ENCODE data around the gene CDH10.
A peak's percentile ranks its signal among the peaks of the same experiment; 100 is the strongest.

Gene CDH10

GRCh38 chr5:24595329-24595728 is 49.4 kb downstream of the CDH10 start:
- DNase-seq, result no peak

DNA sequence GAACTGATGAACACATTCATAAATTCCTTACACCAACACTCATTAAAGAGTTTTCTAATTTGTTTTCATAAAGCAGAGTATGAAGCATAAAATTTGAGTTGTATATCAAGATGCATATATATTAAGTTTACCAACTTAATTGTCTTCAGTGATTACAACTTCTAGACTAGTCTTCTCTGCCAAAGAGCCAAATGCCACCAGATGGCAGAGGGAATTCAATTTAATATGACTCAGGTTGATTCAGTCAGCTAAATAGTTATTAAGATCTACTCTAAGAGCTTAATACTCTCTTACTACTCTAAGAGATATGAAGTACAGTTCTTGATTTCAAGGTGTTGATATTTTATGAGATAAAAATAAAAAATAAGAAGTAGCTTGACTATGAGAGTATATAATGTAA is 53.4 kb downstream of the CDH10 start:
- peak; percentile 7 to 63 for DNase-seq

GRCh38 chr5:24589566-24589965 is 55.2 kb downstream of the CDH10 start:
- no peak for DNase-seq

DNA sequence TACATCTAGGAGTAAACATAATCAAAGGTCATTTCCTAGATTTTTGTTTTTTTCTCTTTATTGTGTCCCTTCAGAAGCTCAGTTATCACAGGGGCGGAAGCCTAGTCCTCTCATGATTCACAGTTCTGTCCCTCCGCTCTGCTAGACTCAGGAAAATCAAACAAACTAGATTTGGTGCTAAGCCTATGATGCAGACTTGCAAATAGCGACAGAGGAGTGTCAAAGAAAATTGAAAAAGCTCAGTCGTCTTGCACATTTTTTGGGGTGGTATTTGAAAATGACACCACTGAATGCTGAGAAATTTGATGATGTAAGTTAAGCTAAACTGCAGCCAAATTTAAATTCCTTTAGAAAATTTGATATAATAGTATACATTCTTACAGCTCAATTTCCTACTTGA is 59.0 kb downstream of the CDH10 start:
- no peak for DNase-seq

DNA sequence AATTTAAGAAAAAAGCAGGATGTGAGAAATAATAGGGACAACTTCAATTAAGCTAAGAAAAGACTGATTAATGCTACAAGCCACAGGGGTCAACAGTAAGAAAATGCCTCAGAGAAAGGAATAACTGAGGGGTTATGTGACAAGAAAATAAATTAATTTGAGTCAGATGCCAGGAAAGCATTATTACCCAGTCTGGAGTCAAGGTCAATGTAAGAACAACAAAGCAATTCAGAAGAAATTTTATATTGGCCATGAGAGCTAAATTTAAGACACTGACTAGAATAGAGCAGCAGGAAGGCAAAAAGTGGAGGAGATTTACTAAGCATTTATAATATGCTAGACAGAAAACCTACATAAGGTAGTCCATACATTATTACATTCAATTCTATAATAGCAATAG is 73.5 kb downstream of the CDH10 start:
- DNase-seq, result no peak

DNA sequence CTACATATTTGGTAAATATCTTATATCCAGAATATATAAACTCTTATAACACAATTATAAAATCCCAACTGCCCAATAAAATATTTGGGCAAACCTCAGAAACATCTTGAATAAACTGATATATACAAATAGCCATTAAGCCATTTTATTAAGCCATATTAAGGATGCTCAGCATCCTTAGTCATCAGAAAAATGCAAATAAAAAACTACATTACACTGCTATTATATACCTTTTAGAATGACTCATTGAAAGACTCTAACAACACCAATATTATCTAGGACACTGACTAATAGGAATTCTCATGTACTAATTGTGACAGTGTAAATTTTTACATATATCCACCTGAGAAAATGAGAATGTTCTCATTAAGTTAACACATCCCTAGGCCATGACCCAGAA is 77.8 kb downstream of the CDH10 start:
- DNase-seq, result no peak

DNA sequence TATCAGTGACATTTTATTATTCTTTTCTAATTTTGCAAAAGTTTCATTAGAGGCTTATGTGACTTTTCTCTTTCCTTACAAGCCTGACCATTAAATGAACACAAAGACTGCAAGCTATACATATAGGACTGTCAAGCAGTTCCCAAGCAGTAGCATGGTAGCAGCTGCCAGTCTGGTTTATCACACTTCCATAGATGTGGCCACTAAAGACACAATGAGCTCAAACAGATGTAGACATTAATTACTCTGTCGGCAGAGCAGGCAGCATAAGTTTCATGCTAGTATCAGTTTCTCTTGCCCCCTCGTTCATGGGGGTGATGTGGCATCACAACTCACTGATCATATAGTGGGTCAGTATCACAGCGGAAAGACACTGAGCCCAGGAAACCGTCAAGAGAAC is 89.5 kb downstream of the CDH10 start:
- no peak for DNase-seq

- DNase-seq, result no peak
Measured at GRCh38 chr5:24547132-24547531, 97.6 kb downstream of the CDH10 start.

DNA sequence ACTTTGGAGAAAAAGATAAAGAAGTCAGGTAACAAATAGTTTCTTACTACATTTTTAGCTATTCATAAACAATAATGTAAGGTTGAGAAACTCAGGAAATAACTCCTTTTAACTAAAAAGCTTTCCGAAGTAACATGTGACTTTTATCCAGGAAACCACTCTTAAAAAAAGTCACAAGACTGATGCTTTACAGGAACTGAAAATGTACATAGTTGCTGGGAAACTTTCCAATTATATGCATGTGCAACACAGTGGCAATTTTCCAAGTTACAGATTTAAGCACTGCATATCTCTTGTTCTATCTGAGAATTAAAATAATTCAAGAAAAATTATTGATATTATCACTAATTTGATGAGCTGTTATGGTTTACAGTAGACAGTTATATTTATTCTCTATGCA is 105.2 kb downstream of the CDH10 start:
- peak in 1 of 2 experiments; percentile 77 for DNase-seq

- no peak for DNase-seq
Measured at GRCh38 chr5:24538346-24538745, 106.4 kb downstream of the CDH10 start.

- DNase-seq, result peak; percentile 28 to 35
Measured at GRCh38 chr5:24535646-24536045, 109.1 kb downstream of the CDH10 start.

DNA sequence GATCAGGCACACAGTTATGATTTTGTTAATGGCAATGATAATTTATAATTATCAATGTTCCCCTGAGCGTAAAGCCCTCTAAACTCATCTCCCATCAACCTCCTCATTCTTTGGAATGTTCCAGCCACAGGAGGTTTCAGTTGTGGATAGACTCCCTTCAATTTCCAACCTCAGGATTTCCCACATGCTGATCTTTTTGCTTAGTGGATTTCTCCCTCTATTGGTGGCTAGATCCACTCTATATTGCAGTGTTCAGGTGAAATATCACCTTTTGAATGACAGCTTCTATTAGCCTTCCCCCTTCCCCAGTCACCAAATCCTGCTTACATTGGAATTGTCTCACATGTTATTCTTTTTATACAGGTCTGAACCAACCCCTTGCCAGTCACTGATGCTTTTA is 113.9 kb downstream of the CDH10 start:
- no peak for DNase-seq

- DNase-seq, result no peak
Measured at GRCh38 chr5:24525414-24525813, 119.4 kb downstream of the CDH10 start.

- DNase-seq, result no peak
Measured at GRCh38 chr5:24512423-24512822, 132.4 kb downstream of the CDH10 start.

- DNase-seq, result no peak
Measured at GRCh38 chr5:24510523-24510988, 134.2 kb downstream of the CDH10 start.

- DNase-seq, result no peak
Measured at GRCh38 chr5:24509943-24510342, 134.8 kb downstream of the CDH10 start.

DNA sequence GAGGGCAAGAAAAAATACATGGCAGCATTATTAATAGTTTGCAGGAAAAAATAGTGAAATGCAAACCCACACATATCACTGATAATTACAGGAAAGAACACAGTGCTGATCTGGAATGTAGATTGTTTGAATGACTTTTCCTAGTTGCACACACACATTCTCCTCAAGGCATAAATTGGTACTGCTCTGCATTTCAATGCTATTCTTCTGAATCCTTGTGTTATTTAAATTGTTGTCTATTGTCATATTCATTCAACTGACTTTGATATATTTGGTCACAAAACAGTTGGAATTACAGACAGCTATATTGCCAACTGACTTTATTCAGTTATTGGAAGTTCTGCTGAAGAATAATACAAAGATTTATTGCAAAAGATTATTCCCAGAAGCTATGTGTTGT is 139.5 kb downstream of the CDH10 start:
- no peak for DNase-seq

GRCh38 chr5:24497591-24498157 is 147.1 kb downstream of the CDH10 start:
- no peak for DNase-seq

DNA sequence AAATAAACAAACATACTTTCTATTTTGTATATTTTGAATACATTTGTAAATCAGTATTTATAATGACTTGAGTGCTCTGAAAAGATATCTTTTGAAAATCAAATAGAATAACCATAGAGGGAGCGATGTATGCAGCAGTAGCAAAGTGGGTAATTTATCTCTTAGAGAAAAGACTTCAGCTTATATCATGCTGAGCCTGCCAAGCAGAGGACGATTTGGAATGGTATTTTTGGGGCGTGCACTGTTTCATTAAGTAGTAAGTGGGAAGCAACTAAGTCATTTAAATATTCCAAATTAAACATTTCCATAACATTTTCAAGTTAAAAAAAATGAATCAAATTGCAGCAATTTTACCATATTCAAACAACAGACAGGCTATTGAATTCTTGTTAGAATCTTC is 147.6 kb downstream of the CDH10 start:
- no peak for DNase-seq

- DNase-seq, result no peak
Measured at GRCh38 chr5:24496268-24496667, 148.5 kb downstream of the CDH10 start.

- DNase-seq, result no peak
Measured at GRCh38 chr5:24492229-24492628, 152.5 kb downstream of the CDH10 start.

GRCh38 chr5:24491490-24491889 is 153.3 kb downstream of the CDH10 start:
- no peak for DNase-seq

- no peak for DNase-seq
Measured at GRCh38 chr5:24487368-24488229, 157.2 kb downstream of the CDH10 start.

- no peak for DNase-seq
Measured at GRCh38 chr5:24480952-24481351, 163.8 kb downstream of the CDH10 start.

DNA sequence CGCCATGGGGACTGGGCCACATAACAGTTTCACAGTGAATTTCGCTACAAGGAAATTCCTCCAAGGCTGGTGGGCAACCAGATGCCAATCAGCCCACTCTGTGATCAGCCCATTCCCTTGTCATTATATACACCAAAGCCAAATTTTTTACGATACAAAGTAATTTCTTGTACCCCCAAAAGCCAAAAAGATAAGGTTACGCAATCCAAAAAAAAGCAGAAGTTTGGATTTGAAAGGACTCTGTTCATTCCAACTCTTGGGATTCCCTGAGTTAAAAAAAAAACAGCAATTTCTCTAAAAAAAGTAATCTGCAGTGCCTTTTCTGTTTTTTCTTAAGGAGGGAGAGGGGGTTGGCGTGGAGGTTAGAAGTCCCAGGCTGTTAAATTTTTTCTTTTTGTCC is 166.8 kb downstream of the CDH10 start:
- no peak for DNase-seq

All from NCI-H446 (cell line).